Panc1 (cell line): ENCODE data around the gene PSTPIP1. TPM values are rescaled to one million over a fixed set of nuclear protein-coding genes. Genes with fewer than 3 reads are reported as not detected.

Experiments
- ATAC-seq: fragments of 200-7000 bp; cut with Tn5 transposase; 2 replicates; pipeline ENCODE4 v1.9.1; 2020; ENCODE audit warnings: mild to moderate bottlenecking, moderate library complexity
- BruUV-seq: library from RNA; stranded (reverse); fragments of 400-500 nt; replicated peaks from 2 replicates; lab custom pipeline; 2021; lab: Mats Ljungman, UMichigan
- CTCF ChIA-PET: fragments of 300-600 bp; sonication (Branson Sonifier 250); formaldehyde crosslinking; loops from one replicate; lab custom pipeline; 2022; ENCODE audit warnings: antibody characterized with exemption; lab: Charles Lee
- POLR2A ChIA-PET: fragments of 300-600 bp; sonication (Branson Sonifier 250); formaldehyde crosslinking; loops from one replicate; lab custom pipeline; 2022; ENCODE audit warnings: antibody characterized with exemption; lab: Charles Lee
- DNase-seq: peaks from one replicate; pipeline ENCODE4 v3.0.0-alpha.2; 2010; ENCODE audit warnings: low read depth, low spot score
- H3K27ac ChIP-seq: 2 replicates; pipeline ENCODE4 v1.5.1; 2011; ENCODE audit warnings: mild to moderate bottlenecking, low read length, inconsistent platforms
- H3K27me3 ChIP-seq: fragments of 200-500 bp; sonication (Bioruptor generic); 2 replicates; pipeline ENCODE4 v1.6.0; 2014; ENCODE audit warnings: low read length, inconsistent platforms; ENCODE audit not compliant: control insufficient read depth, insufficient read depth
- H3K36me3 ChIP-seq: fragments of 200-500 bp; sonication (Bioruptor generic); 2 replicates; pipeline ENCODE4 v1.5.1; 2014; ENCODE audit warnings: inconsistent platforms, mild to moderate bottlenecking, low read length, moderate library complexity; ENCODE audit not compliant: control insufficient read depth, insufficient read depth
- H3K4me1 ChIP-seq: 2 replicates; pipeline ENCODE4 v1.5.1; 2011; ENCODE audit warnings: inconsistent platforms, mild to moderate bottlenecking, low read length, moderate library complexity; ENCODE audit not compliant: control insufficient read depth, insufficient read depth
- H3K4me3 ChIP-seq, 2 experiments: 2 replicates each; pipeline ENCODE4 v1.5.1; 2011 to 2012; ENCODE audit warnings: low read depth in 2 of 2, low read length in 2 of 2, mild to moderate bottlenecking in 2 of 2, inconsistent platforms in 1 of 2, moderate library complexity in 1 of 2
- H3K9me3 ChIP-seq: fragments of 200-500 bp; sonication (Bioruptor generic); 2 replicates; pipeline ENCODE4 v1.5.1; 2014; ENCODE audit warnings: low read depth, mild to moderate bottlenecking, inconsistent platforms, low read length, moderate library complexity; ENCODE audit not compliant: control insufficient read depth, insufficient read depth
- CTCF ChIP-seq: fragments of 450-650 bp; IDR thresholded peaks from 2 replicates; pipeline ENCODE4 v1.5.1; 2017; ENCODE audit warnings: mild to moderate bottlenecking
- POLR2AphosphoS5 ChIP-seq: IDR thresholded peaks from 2 replicates; pipeline ENCODE4 v1.6.1; 2012; ENCODE audit warnings: mild to moderate bottlenecking, low read depth, low read length, moderate library complexity
- REST ChIP-seq, 2 experiments: IDR thresholded peaks; 2 replicates each; pipeline ENCODE4 v1.6.1; 2011 to 2012; ENCODE audit warnings: low read depth in 2 of 2, control low read depth in 1 of 2, low read length in 1 of 2, mild to moderate bottlenecking in 1 of 2, moderate library complexity in 1 of 2; ENCODE audit not compliant: insufficient read depth in 1 of 2
- SIN3A ChIP-seq: IDR thresholded peaks from 2 replicates; pipeline ENCODE4 v1.6.1; 2012; ENCODE audit warnings: low read depth, mild to moderate bottlenecking, low read length, moderate library complexity, borderline replicate concordance; ENCODE audit not compliant: insufficient read depth
- TCF7L2 ChIP-seq: IDR thresholded peaks from 2 replicates; pipeline ENCODE4 v1.6.1; 2011; ENCODE audit warnings: mild to moderate bottlenecking, low read depth, low read length, inconsistent platforms
- in situ Hi-C: cut with HindIII; loops from 2 replicates; pipeline ENCODE4 v1.10.0; 2016; ENCODE audit warnings: low sequenced_read_pairs, low pct_unique_long_range_greater_than_20kb
- intact Hi-C: fragments of 100-400 bp; cut with micrococcal nuclease; formaldehyde crosslinking; loops from one replicate; pipeline ENCODE4 v1.10.0; 2022; ENCODE audit not compliant: unreplicated experiment
- total RNA-seq: library from RNA; stranded (reverse); gene quantifications from one replicate; pipeline ENCODE4 v1.2.1, GENCODE V29; 2021; ENCODE audit not compliant: unreplicated experiment

The PSTPIP1 gene
- total RNA-seq, 1 experiment from 2014 or later = 0.46 TPM

GRCh38 chr15:77027697-77028450 is 32.9 kb downstream of the PSTPIP1 start:
- Histone ChIP-seq H3K27ac (no peak overlapping the region), H3K4me3 (no peak overlapping the region), H3K9me3 (no peaks in the 10 kb centered on the region), H3K4me1 (no peaks in the 10 kb centered on the region; the same call in none of the 2 replicates), H3K36me3 (no peaks in the 10 kb centered on the region), H3K27me3 (no peaks in the 10 kb centered on the region)
- BruUV-seq = no TSS peak
- ATAC-seq = no peak; the same call in 1 of the 2 replicates
- no peak for DNase-seq
- TF ChIP-seq TCF7L2 (no peak), POLR2AphosphoS5 (no peak), CTCF (no peak), REST (IDR thresholded peaks at IDR 0.05; ENCODE audit: insufficient read depth in 1 of 2, low read depth in 2 of 2, low read length in 1 of 2) (no peak), SIN3A (no peak)
- intact Hi-C loops = loop anchor here (5.0 kb wide), 1 partner anchor 514 kb away; no protein-coding TSS in a partner anchor
- in situ Hi-C loops = no loop called here
- ChIA-PET CTCF (no interaction called here), POLR2A (no interaction called here)

GRCh38 chr15:77028451-77029165 is 33.7 kb downstream of the PSTPIP1 start:
- BruUV-seq = no TSS peak
- CTCF ChIA-PET = no interaction called here
- POLR2A ChIA-PET = no interaction called here
- intact Hi-C loops = loop anchor here (5.0 kb wide), 1 partner anchor 514 kb away; no protein-coding TSS in a partner anchor
- no peaks in the 10 kb centered on the region for H3K27me3 ChIP-seq
- in situ Hi-C loops = no loop called here
- H3K27ac ChIP-seq = no peak overlapping the region
- ATAC-seq (no peak), DNase-seq (no peak)
- TF ChIP-seq CTCF (no peak), SIN3A (no peak), REST (IDR thresholded peaks at IDR 0.05; ENCODE audit: insufficient read depth in 1 of 2, low read depth in 2 of 2, low read length in 1 of 2) (no peak), POLR2AphosphoS5 (no peak), TCF7L2 (no peak)
- no peaks in the 10 kb centered on the region for H3K9me3 ChIP-seq
- H3K36me3 ChIP-seq = no peaks in the 10 kb centered on the region
- H3K4me1 ChIP-seq = no peaks in the 10 kb centered on the region; the same call in none of the 2 replicates
- no peak overlapping the region for H3K4me3 ChIP-seq
